Measurements from ENCODE around the gene ZNF230.
A peak's percentile ranks its signal among the peaks of the same experiment; 100 is the strongest.

The ZNF230 gene

DNA sequence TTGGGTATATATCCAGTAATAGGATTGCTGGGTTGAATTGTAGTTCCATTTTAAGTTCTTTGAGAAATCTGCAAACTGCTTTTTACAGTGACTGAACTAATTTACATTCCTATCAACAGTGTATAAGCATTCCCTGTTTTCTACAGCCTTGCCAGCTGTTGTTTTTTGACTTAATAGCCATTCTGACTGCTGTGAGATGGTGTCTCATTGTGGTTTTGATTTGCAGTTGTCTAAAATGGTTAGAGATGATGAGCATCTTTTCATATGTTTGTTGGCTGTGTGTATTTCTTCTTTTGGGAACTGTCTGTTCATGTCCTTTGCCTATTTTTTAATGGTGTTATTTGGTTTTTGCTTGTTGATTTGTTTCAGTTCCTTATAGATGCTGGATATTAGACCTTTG is 18.5 kb downstream of the ZNF230 start:
- TF ChIP-seq, protein P1, sequence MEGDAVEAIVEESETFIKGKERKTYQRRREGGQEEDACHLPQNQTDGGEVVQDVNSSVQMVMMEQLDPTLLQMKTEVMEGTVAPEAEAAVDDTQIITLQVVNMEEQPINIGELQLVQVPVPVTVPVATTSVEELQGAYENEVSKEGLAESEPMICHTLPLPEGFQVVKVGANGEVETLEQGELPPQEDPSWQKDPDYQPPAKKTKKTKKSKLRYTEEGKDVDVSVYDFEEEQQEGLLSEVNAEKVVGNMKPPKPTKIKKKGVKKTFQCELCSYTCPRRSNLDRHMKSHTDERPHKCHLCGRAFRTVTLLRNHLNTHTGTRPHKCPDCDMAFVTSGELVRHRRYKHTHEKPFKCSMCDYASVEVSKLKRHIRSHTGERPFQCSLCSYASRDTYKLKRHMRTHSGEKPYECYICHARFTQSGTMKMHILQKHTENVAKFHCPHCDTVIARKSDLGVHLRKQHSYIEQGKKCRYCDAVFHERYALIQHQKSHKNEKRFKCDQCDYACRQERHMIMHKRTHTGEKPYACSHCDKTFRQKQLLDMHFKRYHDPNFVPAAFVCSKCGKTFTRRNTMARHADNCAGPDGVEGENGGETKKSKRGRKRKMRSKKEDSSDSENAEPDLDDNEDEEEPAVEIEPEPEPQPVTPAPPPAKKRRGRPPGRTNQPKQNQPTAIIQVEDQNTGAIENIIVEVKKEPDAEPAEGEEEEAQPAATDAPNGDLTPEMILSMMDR (IDR thresholded peaks at IDR 0.05; ENCODE audit: low read depth, low read length) = no peak
- TF ChIP-seq EZH2phosphoT487 (IDR thresholded peaks at IDR 0.05; ENCODE audit: low read depth) = no peak
- H3K27me3 ChIP-seq (ENCODE audit: low read depth, low read length) = no peaks in the 10 kb centered on the region
- no peaks in the 10 kb centered on the region for H3K9me3 ChIP-seq (ENCODE audit: insufficient read depth, low read length)
- no peaks in the 10 kb centered on the region for H4K20me1 ChIP-seq (ENCODE audit: insufficient read depth, low read length)
- no peak overlapping the region for H3K4me2 ChIP-seq (ENCODE audit: low read length)
- no peaks in the 10 kb centered on the region for H3K36me3 ChIP-seq (replicated peaks; ENCODE audit: low read depth, low read length)
- H3K9ac ChIP-seq (ENCODE audit: low read length) = no peak overlapping the region
- H3K4me1 ChIP-seq (ENCODE audit: low read length) = no peaks in the 10 kb centered on the region
- H2AFZ ChIP-seq (ENCODE audit: low read depth, low read length) = no peak overlapping the region
- H3K79me2 ChIP-seq (ENCODE audit: low read length) = no peaks in the 10 kb centered on the region
- H3K4me3 ChIP-seq (ENCODE audit: low read length) = no peak overlapping the region
- no peak overlapping the region for H3K27ac ChIP-seq (ENCODE audit: low read length)

DNA sequence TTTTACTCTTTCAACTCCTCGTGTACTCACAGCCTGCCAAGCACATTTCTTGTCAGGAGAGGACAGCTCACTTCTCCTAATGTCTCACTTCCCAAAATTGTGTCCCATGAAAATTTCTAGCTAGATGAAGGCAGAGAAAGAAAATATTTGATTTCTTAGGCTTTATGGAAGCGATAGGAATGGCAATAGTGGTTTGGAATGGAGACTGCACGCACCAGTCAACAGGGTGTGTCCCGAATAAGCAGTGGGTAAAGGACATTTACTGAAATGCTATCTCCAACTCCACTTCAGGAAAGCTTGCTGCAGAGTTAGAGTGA is 22.1 kb downstream of the ZNF230 start:
- no peaks in the 10 kb centered on the region for H3K27me3 ChIP-seq (ENCODE audit: low read depth, low read length)
- no peaks in the 10 kb centered on the region for H3K4me1 ChIP-seq (ENCODE audit: low read length)
- peak overlapping the region; percentile 98 for H2AFZ ChIP-seq (ENCODE audit: low read depth, low read length)
- TF ChIP-seq EZH2phosphoT487 (IDR thresholded peaks at IDR 0.05; ENCODE audit: low read depth) = no peak
- TF ChIP-seq, protein P1 (IDR thresholded peaks at IDR 0.05; ENCODE audit: low read depth, low read length) = no peak
- no peaks in the 10 kb centered on the region for H4K20me1 ChIP-seq (ENCODE audit: insufficient read depth, low read length)
- no peak overlapping the region for H3K27ac ChIP-seq (ENCODE audit: low read length)
- peaks cover 32% of the 10 kb centered on the region for H3K36me3 ChIP-seq (replicated peaks; ENCODE audit: low read depth, low read length)
- peak overlapping the region; percentile 78 for H3K4me3 ChIP-seq (ENCODE audit: low read length)
- H3K9me3 ChIP-seq (ENCODE audit: insufficient read depth, low read length) = 0 out of 2 replicates have a peak, but pooled peaks cover 4% of the 10 kb centered on the region
- no peaks in the 10 kb centered on the region for H3K79me2 ChIP-seq (ENCODE audit: low read length)
- peak overlapping the region; percentile 53 for H3K4me2 ChIP-seq (ENCODE audit: low read length)
- peak overlapping the region; percentile 61 for H3K9ac ChIP-seq (ENCODE audit: low read length)

DNA sequence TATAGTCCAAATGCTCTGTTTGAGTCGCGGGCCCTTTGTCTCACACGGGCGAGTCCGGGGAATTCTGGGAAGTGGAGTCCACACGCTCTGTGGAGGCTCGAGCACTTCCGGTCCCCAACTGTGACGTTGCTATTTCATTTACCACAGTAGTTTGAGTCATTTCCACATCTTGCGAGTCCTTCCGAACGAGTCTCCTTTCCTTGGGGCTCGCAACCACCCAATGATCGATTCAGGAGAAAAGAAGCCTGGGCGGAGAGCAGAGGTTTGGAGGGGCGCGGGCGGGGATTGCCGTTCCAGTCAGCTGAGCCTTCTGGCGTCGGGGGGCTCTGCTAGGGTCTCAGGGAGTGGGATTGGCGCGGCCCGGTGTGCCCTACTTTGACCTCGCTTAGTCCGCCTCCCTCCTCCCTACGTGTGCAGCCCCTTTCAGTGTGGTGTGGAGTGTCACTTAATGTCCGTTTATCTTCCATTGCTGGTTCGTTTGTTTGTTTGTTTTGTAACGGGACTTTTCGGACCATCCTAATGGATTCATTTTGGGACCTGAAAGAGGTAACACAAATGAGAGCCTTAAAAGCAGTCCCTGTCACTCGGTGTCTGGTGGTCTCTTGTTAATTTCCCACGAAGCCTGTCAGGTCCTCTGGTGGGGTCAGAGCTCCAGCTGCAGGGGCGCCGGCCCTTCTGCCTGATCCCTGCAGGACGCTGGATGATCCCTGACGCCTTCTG is 22.6 kb downstream of the ZNF230 start, which contains the start of gene ZNF222:
Gene ZNF222, plus strand, starts transcription at position 163 of the 720 bp plus-strand sequence. Its CDS starts 58 bp downstream, at position 221.
- H3K27ac ChIP-seq (ENCODE audit: low read length) = no peak within 1 kb of the TSS
- peak within 1 kb of the TSS; percentile 53 for H3K4me2 ChIP-seq (ENCODE audit: low read length)

DNA sequence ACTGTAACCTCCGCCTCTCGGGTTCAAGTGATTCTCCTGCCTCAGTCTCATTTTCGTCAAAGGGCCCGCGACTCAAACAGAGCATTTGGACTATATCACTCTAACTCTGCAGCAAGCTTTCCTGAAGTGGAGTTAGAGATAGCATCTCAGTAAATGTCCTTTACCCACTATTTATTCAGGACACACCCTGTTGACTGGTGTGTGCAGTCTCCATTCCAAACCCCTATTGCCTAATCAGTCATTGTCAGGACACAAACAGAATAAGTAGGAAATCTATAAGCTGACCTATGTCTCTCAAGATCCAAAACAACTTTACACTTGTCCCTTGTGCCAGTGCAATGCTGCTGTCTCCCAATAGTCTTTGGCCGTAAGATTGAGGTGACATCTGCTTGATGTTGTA is 23.9 kb downstream of the ZNF230 start:
- Histone ChIP-seq H3K9ac (ENCODE audit: low read length) (no peak overlapping the region), H3K4me2 (ENCODE audit: low read length) (no peak overlapping the region), H3K4me1 (ENCODE audit: low read length) (no peaks in the 10 kb centered on the region), H3K36me3 (replicated peaks; ENCODE audit: low read depth, low read length) (peaks cover 44% of the 10 kb centered on the region), H3K4me3 (ENCODE audit: low read length) (no peak overlapping the region), H2AFZ (ENCODE audit: low read depth, low read length) (no peak overlapping the region), H3K9me3 (ENCODE audit: insufficient read depth, low read length) (peaks cover 13% of the 10 kb centered on the region; the same call in 1 of the 2 replicates), H3K27ac (ENCODE audit: low read length) (no peak overlapping the region), H3K79me2 (ENCODE audit: low read length) (no peaks in the 10 kb centered on the region), H3K27me3 (ENCODE audit: low read depth, low read length) (no peaks in the 10 kb centered on the region), H4K20me1 (ENCODE audit: insufficient read depth, low read length) (no peaks in the 10 kb centered on the region)
- no peak for TF ChIP-seq EZH2phosphoT487 (IDR thresholded peaks at IDR 0.05; ENCODE audit: low read depth)
- TF ChIP-seq, protein P1 (IDR thresholded peaks at IDR 0.05; ENCODE audit: low read depth, low read length) = no peak

More for the DNA sequence above, 22.6 kb downstream of the ZNF230 start, which contains the start of gene ZNF222:
- H3K4me3 ChIP-seq (ENCODE audit: low read length) = peak within 1 kb of the TSS; percentile 78
- no peaks in the 10 kb centered on the region for H3K79me2 ChIP-seq (ENCODE audit: low read length)
- H3K9ac ChIP-seq (ENCODE audit: low read length) = peak within 1 kb of the TSS; percentile 61
- peak within 1 kb of the TSS; percentile 98 for H2AFZ ChIP-seq (ENCODE audit: low read depth, low read length)
- TF ChIP-seq, protein P1 (IDR thresholded peaks at IDR 0.05; ENCODE audit: low read depth, low read length) = no peak
- no peak for TF ChIP-seq EZH2phosphoT487 (IDR thresholded peaks at IDR 0.05; ENCODE audit: low read depth)
- H4K20me1 ChIP-seq (ENCODE audit: insufficient read depth, low read length) = no peaks in the 10 kb centered on the region
- H3K27me3 ChIP-seq (ENCODE audit: low read depth, low read length) = no peaks in the 10 kb centered on the region
- no peaks in the 10 kb centered on the region for H3K4me1 ChIP-seq (ENCODE audit: low read length)
- H3K9me3 ChIP-seq (ENCODE audit: insufficient read depth, low read length) = 0 out of 2 replicates have a peak, but pooled peaks cover 6% of the 10 kb centered on the region
- H3K36me3 ChIP-seq (replicated peaks; ENCODE audit: low read depth, low read length) = peaks cover 37% of the 10 kb centered on the region
